Right renal pelvis (tissue), 4 donors: ENCODE results near the gene ITFG1. TPM values are rescaled to one million over a fixed set of nuclear protein-coding genes. Genes with fewer than 3 reads are reported as not detected.
A peak's percentile ranks its signal among the peaks of the same experiment; 100 is the strongest.
"Not testable (repeated sequence)": the region's sequence is repeated elsewhere in the genome, so short reads cannot be mapped to it uniquely, and the experiment has no call there.

Experiments
- DNase-seq, 4 donors: peaks; one replicate each; pipeline ENCODE4 v3.0.0-alpha.2; 2013; ENCODE audit warnings: low read depth in 4 of 4, low spot score in 3 of 4, missing footprints in 1 of 4
- polyA plus RNA-seq, 4 donors: library from polyadenylated mRNA; unstranded; fragments of 120-200 nt; gene quantifications; one replicate each; pipeline ENCODE4 v1.2.1, GENCODE V29; 2013; ENCODE audit not compliant: insufficient read length in 4 of 4

The ITFG1 gene
- polyA plus RNA-seq, 4 donors: 109 to 145 (median 129) TPM

DNA sequence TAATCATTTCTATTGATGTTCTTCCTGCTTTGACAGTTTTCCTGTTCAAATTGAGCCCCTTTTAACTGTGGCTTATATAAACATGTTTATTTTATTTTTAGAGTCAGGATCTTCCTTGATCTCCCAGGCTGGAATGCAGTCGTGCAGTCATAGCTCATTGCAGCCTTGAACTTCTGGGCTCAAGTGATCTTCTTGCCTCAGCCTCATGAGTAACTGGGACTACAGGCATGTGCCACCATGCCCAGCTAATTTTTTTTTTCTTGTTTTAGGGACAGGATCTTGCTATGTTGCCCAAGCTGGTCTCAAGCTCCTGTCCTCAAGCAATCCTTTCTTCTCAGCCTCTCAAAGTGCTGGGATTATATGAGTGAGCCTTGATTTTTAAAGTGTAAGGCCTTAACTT is 14.9 kb upstream of the ITFG1 start:
- DNase-seq: no peak

DNA sequence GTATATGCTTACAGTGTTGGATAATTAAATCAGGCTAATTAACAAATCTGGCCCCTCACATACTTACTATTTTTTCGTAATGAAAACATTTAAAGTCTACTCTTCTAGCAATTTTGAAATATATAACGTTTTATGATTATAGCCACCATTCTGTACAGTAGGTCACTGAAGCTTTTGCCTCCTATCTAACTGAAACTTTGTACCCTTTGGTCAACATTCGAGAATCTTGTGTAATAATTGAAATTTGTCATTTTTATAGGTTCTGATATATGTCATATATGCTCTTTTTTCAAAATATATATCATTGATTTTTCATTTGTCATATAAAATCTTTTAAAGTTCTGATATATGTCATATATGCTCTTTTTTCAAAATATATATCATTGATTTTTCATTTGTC is 12.9 kb upstream of the ITFG1 start:
- DNase-seq: no peak

DNA sequence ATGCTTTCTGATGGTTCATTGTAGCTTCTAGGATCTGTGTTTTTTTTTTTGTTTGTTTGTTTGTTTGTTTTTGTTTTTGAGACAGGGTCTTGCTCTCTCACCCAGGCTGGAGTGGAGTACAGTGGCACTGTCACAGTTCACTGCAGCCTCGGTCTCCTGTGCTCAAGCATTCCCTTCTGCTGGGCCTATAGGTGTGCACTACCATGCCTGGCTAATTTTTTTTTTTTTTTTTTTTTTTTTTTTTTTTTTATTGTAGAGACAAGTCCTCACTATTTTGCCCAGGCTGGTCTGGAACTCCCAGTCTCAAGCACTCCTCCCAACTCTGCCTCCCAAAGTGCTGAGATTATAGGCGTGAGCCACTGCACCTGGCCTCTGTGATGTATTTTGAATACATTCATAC is 12.1 kb upstream of the ITFG1 start:
- DNase-seq: not testable (repeated sequence)

DNA sequence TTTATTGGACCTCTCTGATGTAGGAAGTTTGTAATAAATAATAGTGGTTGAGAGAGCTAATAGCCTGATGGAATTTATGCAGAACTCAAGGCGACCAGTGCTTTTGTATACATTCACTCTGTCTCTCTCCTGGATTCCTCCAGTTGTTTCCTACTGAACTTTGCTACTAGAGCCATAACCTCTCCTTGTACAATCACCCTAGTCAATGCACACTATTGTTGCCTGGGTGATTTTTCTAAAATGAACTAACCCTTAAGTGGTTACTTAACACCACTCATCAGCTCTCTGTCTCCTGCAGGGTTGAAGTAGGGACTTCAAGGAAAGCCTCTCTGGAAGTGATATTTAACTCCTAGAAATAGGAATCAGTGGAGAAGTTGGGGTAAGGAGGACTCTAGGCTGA is 9.9 kb upstream of the ITFG1 start:
- DNase-seq: no peak

DNA sequence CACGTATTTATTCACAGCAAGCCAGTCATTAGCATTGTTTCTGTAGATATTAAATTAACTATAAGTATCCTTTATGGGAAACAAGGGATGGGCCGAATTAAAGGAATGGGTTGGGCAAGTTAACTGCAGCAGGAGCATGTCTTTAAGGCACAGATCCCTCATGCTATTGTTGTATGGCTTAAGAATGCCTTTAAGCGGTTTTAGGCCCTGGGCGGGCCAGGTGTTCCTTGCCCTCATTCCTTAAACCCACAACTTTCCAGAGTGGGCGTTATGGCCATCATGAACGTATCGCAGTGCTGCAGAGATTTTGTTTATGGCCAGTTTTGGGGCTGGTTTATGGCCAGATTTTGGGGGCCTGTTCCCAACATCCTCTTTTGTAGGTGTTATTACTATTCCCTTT is 9.3 kb upstream of the ITFG1 start:
- DNase-seq: no peak

DNA sequence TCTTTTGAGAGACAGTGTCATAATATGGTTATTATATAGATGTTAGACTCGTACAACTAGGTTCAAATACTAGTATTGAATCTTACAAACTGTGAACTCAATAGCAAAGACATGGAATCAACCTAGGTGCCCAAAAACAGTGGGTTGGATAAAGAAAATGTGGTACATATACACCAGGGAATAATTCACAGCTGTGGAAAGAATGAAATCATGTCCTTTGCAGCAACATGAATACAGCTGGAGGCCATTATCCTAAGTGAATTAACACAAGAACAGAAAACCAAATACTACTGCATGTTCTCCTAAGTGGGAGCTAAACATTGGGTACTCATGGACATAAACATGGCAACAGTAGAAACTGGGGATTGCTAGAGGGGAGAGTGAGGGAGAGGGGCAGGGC is 8.4 kb upstream of the ITFG1 start:
- no peak for DNase-seq

DNA sequence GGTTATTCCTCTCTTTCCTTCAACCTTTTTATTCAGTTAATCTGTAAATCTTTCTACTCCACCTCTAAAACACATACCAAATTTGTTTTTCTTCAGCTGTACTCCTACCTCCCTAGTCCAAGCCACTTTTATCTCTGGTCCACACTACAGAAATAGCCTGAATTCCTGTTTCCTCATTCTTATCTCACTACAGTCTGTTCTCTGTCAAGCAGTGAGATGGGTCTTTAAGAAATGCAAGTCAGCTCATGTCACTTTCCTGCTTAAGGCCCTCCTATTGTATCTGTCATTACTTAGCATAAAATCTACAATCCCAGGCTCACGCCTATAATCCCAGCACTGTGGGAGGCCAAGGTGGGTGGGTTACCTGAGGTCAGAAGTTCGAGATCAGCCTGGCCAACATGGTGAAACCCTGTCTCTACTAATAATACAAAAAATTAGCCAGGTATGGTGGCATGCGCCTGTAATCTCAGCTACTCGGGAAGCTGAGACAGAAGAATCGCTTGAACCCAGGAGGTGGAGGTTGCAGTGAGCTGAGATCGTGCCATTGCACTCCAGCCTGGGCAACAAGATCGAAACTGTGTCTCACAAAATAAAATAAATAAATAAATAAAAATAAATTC is 7.3 kb upstream of the ITFG1 start:
- not testable (repeated sequence) for DNase-seq

DNA sequence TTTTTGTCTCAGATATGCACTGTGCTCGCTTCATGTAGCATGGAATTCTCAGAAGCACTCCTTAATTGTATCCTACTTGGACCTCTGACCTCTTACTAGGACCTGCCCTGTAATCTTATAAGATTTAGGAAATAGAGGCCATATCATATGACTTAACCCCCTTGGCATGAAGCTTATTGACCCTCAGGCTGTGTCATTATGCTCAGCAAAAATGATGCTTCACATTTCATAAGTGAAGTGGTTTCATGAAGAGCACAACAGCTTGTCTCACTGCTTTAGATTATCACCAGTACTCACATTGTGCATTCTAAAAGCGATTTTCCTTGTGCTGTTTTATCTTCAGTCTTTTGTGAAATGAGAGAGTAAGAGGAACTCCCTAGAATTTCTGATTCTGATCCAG is 6.6 kb upstream of the ITFG1 start:
- DNase-seq: no peak

DNA sequence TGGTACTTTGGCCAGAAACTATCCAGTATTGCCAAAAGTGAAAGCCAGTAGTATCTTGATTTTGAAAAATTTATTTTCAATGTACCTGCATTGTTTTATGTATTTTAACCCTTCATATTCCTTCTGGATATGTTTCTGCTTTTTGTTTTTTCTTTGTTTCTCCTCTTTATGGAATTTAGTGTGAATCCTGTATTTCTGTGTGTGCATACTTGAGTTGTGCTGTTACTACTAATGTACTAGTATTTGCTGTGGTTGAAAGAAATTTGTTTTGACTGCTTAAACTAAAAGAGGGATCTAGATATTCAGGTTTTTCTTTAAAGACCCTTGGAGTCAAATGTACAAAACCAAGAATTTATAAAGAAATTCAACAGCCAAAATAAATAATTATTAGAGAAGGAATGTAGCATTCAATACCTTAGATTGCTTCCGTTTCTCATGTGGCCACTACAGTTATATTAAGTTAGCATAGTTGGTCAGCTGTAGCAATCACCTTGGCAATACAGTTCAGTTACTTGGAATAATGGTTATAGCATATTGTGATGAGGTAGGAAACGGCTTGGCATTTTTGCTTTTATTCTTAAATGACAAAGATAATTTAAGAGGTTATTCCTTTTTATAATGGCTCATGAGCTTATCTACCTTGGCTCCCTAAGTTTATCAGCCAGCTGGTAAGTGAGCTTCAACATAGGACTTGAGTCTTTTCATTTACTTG is 5.2 kb upstream of the ITFG1 start:
- no peak for DNase-seq

DNA sequence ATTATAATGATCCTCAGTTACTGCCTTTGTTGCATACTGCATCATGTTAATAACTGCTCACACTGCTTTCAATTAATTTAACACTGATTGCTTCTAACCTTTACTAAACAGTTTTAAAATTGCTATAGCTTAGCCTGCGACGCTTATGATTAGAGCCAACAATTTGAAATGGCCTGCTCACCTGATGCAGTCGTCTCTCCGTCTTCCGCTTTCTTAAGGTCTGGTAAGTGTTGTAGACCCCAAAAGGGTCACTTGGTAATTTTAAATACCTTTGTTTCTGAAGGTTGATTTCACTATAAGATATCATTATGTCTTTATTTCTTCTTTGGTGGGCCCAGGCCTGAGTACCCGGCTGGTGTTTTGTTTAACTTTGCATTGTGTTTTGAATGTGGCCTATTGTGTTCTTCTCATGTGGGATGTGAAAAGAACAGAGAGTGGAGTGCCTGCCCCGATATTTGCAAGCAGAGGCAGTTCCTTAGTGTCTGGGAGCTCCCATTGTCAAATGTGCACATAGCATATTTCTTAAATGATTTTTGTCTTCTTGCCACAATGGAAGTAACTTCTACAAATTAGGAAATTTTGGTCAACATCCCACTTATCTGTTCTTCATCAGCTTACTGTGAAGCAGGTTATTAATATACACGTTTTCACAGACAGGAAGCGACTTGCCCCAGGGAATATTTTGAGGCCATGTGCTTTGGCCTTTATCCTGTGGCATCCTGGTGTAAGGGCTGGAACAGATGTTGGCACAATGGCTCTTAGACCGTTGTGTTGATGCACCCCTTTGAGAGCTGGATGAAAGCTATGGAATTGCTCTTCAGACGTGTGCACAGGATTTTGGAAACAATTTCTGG is 3.1 kb upstream of the ITFG1 start:
- DNase-seq: no peak

DNA sequence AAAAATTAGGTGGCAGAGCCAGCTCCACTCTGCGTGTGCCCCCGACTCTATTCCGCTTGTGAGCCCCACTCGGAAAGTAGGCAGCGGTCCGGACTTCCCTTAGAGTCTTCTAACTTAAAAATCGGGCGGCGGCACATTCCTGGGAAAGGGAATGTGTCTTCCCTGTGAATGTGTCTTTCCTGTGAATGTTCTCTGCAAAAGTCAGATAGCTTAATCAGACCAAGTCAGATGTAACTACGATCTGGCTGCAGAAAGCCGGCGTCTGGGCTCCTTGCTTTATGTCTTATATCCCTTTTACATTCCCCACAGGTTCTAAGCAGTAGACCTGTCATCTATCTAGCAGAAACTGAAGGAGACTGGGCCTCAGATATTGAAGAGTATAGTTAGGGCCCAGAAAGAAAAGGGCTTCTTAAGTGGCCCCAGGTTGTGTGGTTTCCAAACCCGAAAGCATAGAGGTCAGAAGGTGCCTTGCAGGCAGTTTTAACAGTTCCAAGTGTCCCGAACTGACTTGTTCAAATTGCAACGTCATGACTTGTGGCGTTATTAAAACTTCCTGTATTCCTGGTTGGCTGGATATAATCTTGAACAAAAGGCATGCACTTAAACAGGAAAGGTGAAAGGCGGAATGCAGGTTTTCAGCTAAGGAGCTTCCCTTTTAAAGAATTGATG is 869 bp upstream of the ITFG1 start:
- DNase-seq: peak in 2 of 4 donors; percentile 12 to 16

DNA sequence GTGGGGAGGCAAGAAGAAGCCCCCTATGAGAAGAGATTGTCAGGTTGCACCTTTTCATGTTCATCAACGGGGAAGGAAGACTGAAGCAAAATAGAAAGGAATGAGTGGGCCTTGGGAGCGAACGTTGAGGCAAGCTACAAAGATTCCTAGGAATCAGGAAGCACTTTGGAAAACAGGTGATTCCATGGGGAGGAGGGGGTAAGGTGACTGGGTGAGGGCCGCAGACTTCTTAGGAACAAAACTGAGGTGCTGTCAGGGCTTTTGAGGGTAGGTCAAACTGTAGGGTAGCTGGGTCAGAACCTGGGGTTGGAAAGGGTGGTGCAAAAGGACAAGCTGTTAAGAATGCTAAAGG is 528 bp downstream of the ITFG1 start:
- DNase-seq: no peak

DNA sequence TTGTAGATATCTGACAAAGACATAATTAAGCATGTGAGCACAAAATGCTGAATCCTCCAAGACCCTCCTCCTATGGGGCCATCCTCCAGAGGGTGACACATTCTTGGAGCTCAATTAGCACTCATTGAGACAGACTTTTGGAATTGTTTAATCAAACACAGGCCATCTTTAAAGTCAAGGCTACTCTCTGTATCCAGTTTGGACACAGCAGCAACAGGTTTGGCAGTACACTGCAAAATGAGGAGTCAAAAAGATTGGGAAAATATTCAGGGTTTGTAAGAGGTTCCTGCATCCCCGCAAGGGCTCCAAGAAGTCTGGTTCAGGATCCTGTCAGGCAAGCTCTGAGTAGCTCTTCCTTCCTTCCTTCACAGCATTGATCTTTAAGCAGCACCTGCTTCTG is 1.3 kb downstream of the ITFG1 start:
- DNase-seq: no peak

DNA sequence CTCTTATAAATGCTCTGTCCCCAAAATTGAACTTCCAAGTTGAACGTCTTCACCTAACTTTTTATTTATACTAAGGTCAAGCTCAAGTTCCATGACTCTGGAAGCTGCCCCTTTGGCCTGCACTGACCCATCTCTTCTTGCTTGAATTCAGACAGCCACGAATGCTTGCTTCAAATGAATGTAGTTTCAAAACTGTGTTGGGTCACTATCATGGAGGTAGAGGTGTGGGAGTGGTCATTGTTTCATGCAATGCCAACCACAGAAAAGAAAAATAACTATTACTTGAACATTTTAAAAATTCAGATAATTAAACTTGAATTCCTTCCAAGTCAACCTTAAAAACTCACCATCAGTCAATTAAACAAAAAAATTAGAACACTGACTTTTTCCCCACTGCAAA is 2.5 kb downstream of the ITFG1 start:
- no peak for DNase-seq

DNA sequence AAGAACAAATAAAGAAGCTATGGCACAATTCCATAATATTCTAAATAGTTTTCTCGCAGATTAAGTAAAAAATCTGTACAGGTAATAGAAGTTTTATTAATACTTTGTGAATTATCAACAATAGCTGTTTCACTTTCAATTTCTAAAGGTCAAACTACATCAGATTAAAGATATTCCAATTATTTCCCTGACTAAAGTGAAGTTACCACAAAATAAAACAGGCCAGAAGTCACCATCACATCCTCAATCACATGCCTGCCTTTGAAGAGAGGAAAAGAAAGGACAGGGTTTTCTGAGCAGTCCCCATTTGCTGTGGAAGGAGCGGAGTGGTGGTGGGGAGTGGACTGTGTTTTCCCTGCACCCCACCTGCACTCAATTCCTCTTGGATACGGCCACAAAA is 11.1 kb downstream of the ITFG1 start:
- no peak for DNase-seq

DNA sequence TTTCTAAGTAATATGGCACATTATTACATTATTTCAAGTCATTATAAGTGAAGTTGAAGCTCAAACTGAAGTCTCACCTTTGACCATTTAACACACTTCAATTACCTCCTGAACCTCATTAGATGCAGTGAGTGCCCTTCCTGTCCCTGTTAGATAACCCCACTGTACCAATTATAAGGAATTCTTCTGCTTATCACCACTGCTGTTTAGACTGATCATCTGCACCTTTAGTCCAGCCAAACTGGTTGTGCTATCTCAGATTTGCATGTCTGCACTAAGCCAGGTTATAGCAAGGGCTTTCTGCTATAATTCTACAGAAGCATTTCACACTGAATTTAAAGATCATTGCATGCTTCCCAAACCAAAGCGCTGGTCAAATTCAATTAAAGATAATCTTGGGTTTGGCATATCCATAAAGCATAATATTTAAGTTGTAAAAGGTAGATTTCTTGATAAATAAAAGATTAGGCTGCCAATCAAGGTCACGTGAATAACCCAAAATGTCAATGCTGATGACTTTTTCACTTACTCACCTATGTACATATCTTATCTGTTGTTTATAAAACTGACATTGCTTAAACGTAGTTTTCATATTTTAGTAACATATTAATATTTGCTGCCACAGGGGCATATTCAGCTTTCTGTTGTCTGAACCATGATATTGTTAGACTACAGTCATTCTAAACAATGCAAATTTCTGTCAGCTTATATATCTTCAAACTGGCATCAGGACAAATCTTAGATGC is 11.9 kb downstream of the ITFG1 start:
- DNase-seq: no peak

DNA sequence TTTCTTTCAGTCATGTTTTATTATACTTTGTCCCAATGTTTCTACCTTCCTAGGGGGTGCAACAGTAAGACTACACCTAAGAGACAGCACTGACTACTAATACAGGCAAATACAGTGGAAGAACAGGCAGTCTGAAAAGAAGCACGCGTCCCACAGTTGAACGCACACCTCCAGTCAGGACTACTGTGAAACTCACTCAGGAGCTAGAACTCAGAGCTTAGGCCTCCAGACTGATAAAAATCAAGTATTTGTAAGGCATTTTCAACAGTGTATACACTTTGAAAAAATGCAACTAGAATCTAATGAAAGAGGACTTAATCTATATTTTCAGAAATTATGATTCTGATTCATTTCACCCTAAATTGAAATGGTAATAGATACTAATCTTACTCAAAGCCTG is 14.4 kb downstream of the ITFG1 start:
- no peak for DNase-seq

DNA sequence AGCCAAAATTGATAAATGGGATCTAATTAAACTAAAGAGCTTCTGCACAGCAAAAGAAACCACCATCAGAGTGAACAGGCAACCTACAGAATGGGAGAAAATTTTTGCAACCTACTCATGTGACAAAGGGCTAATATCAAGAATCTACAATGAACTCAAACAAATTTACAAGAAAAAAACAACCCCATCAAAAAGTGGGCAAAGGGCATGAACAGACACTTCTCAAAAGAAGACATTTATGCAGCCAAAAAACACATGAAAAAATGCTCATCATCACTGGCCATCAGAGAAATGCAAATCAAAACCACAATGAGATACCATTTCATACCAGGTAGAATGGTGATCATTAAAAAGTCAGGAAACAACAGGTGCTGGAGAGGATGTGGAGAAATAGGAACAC is 18.0 kb downstream of the ITFG1 start:
- not testable (repeated sequence) for DNase-seq

DNA sequence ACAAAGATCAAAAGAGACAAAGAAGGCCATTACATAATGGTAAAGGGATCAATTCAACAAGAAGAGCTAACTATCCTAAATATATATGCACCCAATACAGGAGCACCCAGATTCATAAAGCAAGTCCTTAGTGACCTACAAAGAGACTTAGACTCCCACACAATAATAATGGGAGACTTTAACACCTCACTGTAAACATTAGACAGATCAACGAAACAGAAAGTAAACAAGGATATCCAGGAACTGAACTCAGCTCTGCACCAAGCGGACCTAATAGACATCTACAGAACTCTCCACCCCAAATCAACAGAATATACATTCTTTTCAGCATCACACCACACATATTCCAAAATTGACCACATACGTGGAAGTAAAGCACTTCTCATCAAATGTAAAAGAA is 20.8 kb downstream of the ITFG1 start:
- DNase-seq: not testable (repeated sequence)

DNA sequence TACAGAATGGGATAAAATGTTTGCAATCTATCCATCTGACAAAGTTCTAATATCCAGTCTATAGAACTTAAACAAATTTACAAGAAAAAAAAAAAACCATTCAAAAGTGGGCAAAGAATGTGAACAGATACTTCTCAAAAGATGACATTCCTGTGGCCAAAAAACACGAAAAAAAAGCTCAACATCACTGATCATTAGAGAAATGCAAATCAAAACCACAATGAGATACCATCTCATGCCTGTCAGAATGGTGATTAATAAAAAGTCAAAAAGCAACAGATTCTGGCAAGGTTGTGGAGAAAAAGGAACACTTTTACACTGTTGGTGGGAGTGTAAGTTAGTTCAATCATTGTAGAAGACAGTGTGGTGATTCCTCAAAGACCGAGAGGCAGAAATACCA is 26.6 kb downstream of the ITFG1 start:
- DNase-seq: not testable (repeated sequence)

DNA sequence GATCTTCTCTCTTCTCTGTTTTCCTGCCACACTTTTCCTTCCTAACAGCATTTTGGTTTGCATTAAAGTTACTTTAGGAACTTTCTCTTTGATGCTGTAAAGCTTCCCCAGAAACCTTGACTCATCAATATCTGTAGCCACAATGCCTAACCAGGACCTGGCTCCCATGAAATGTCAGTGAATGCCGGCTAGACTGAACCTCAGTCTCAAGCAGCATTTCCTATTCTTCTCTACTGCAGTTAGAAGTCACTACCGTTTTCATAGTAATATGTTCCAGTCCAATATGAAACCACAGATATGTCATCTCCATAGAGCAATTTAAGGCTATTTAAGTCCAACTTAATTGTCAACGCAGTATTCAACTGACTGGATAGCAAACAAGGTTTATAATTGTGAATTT is 28.9 kb downstream of the ITFG1 start:
- DNase-seq: no peak
